ENCODE results near the gene DMBX1. TPM values are rescaled to one million over a fixed set of nuclear protein-coding genes. Genes with fewer than 3 reads are reported as not detected.
A peak's percentile ranks its signal among the peaks of the same experiment; 100 is the strongest.

Gene DMBX1
- total RNA-seq, 2 experiments from 2014 or later, result not detected

DNA sequence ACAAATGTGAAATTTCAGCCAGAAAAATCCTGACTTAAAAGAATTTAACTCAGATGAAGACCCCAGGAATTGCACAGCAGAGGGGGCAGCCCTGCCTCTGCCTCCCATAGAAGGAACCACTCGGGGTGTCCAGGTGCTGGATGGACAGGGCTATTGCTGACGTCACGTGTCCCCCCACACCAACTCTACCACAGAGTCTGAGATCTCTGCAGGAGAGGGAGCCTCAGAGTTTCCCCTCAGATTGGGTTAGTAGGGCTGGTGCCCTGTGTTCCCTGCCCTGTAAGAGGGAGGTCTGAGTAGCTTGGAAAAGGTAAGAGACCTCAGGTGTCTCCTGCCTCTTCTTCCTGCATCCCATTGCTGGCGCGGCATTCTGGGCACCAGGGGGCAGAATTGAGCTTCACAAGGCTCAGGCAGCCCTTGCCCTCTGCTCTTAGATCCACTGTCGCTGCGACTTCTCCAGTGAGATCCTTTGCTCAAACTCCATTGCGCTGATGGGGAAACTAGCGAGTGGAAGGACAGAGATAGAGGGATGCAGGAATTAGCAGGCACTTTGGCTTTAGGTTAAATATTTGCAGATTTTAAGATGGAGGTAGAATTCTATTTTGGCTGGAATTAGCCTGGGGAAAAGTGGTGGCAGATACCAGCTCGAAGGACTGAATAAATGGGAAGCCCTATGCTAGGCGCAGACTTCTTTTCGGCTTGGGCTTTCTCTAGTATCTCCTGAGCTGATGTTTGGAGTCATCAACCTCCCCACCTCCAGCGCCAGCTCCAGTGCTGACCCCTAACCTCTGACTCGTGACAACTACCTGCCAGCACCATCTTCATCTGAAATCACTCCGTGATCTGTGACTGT lies 42.8 kb upstream of the DMBX1 start:
- Histone ChIP-seq H3K9me3 (ENCODE audit: low read length) (no peaks in the 10 kb centered on the region), H3K9me2 (ENCODE audit: insufficient read depth, low read length) (no peaks in the 10 kb centered on the region), H2AFZ (ENCODE audit: low read length) (no peak overlapping the region), H3K36me3 (ENCODE audit: insufficient read depth, low read length) (no peaks in the 10 kb centered on the region), H4K20me1 (ENCODE audit: insufficient read depth, low read length) (no peaks in the 10 kb centered on the region), H3K4me2 (ENCODE audit: low read length) (no peak overlapping the region), H3K4me1 (ENCODE audit: insufficient read depth, low read length, poor library complexity, severe bottlenecking) (peaks cover 4% of the 10 kb centered on the region), H3K79me2 (ENCODE audit: insufficient read depth, low read depth, low read length) (no peaks in the 10 kb centered on the region), H3K27ac (ENCODE audit: low read depth, low read length, poor library complexity, severe bottlenecking) (no peak overlapping the region), H3K4me3 (ENCODE audit: low read depth, low read length, poor library complexity, severe bottlenecking) (no peak overlapping the region)
- CTCF ChIA-PET (ENCODE audit: unreplicated experiment), result interaction anchor here (0.7 to 1.4 kb wide), 4 partner anchors 8 to 88 kb away, joined by 3 read pairs; no protein-coding TSS in a partner anchor
- intact Hi-C loops (cut with micrococcal nuclease; ENCODE audit: unreplicated experiment), result loop anchor here (1.0 to 5.0 kb wide), 3 partner anchors 30 to 280 kb away; no protein-coding TSS in a partner anchor
- POLR2A ChIA-PET, result no interaction called here
- TF ChIP-seq EZH2phosphoT487 (IDR thresholded peaks at IDR 0.05; ENCODE audit: borderline replicate concordance, low read depth, low read length), result 0 out of 2 replicates have a peak, but pooled peaks have one; percentile 46
- TF ChIP-seq, protein P1, sequence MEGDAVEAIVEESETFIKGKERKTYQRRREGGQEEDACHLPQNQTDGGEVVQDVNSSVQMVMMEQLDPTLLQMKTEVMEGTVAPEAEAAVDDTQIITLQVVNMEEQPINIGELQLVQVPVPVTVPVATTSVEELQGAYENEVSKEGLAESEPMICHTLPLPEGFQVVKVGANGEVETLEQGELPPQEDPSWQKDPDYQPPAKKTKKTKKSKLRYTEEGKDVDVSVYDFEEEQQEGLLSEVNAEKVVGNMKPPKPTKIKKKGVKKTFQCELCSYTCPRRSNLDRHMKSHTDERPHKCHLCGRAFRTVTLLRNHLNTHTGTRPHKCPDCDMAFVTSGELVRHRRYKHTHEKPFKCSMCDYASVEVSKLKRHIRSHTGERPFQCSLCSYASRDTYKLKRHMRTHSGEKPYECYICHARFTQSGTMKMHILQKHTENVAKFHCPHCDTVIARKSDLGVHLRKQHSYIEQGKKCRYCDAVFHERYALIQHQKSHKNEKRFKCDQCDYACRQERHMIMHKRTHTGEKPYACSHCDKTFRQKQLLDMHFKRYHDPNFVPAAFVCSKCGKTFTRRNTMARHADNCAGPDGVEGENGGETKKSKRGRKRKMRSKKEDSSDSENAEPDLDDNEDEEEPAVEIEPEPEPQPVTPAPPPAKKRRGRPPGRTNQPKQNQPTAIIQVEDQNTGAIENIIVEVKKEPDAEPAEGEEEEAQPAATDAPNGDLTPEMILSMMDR (conservative IDR thresholded peaks at IDR 0.05; ENCODE audit: low read length), result peak; percentile 93
- no TSS peak for BruUV-seq (replicated peaks)
- DNase-seq (ENCODE audit: low spot score), result peak; percentile 74

DNA sequence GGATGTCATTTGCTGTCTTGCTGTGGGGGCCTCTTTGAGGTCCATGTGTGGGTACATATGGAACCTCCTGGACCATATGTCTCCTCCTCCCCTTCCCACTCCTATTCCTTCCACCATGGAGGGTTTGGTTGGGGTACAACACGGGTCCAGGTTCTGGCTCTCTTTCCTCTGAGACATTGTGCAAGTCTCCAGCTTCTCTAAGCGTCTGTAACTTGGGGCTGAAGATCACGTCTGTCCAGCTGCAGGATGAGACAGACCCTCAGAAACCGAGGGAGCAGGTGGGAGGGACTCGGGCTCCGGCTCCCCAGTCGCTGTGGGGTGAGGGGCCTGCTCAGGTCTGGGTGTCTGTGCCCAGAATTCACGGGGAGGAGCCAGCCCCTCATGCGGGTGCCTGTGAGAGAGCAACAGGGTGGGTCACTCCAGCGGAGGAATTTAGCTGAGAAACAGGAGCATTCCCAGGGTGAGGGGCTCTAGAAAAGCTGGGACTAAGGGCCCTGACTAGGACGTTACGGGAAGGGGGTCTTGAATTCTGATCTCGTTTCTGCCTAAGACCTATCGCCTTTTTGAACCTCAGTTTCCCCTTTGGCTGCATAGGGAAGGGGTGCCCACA lies 42.0 kb upstream of the DMBX1 start:
- H3K4me2 ChIP-seq (ENCODE audit: low read length), result no peak overlapping the region
- TF ChIP-seq, protein P1 (conservative IDR thresholded peaks at IDR 0.05; ENCODE audit: low read length), result no peak
- no peak for TF ChIP-seq EZH2phosphoT487 (IDR thresholded peaks at IDR 0.05; ENCODE audit: borderline replicate concordance, low read depth, low read length)
- H3K4me1 ChIP-seq (ENCODE audit: insufficient read depth, low read length, poor library complexity, severe bottlenecking), result no peaks in the 10 kb centered on the region
- no peak overlapping the region for H3K27ac ChIP-seq (ENCODE audit: low read depth, low read length, poor library complexity, severe bottlenecking)
- ChIA-PET POLR2A (no interaction called here), CTCF (ENCODE audit: unreplicated experiment) (interaction anchor here (0.7 to 1.4 kb wide), 4 partner anchors 8 to 87 kb away, joined by 3 read pairs; no protein-coding TSS in a partner anchor)
- H4K20me1 ChIP-seq (ENCODE audit: insufficient read depth, low read length), result no peaks in the 10 kb centered on the region
- H3K9me2 ChIP-seq (ENCODE audit: insufficient read depth, low read length), result no peaks in the 10 kb centered on the region
- H3K79me2 ChIP-seq (ENCODE audit: insufficient read depth, low read depth, low read length), result no peaks in the 10 kb centered on the region
- no TSS peak for BruUV-seq (replicated peaks)
- H2AFZ ChIP-seq (ENCODE audit: low read length), result no peak overlapping the region
- no peak overlapping the region for H3K4me3 ChIP-seq (ENCODE audit: low read depth, low read length, poor library complexity, severe bottlenecking)
- intact Hi-C loops (cut with micrococcal nuclease; ENCODE audit: unreplicated experiment), result loop anchor here (1.0 to 5.0 kb wide), 3 partner anchors 29 to 280 kb away; no protein-coding TSS in a partner anchor
- H3K36me3 ChIP-seq (ENCODE audit: insufficient read depth, low read length), result no peaks in the 10 kb centered on the region
- DNase-seq (ENCODE audit: low spot score), result no peak
- no peaks in the 10 kb centered on the region for H3K9me3 ChIP-seq (ENCODE audit: low read length)

All from OCI-LY7 (cell line).